VCaP (cell line): ENCODE results near the gene BAG5.

Experiments used
- H3K27ac ChIP-seq: fragments of 450-650 bp; 2 replicates; pipeline ENCODE4 v1.5.1; 2017
- CTCF ChIP-seq: fragments of 450-650 bp; conservative IDR thresholded peaks from 2 replicates; pipeline ENCODE4 v1.5.1; 2017; ENCODE audit warnings: mild to moderate bottlenecking, moderate library complexity

BAG5 gene

GRCh38 chr14:103597623-103598377 lies 35.3 kb upstream of the BAG5 start:
- no peak overlapping the region for H3K27ac ChIP-seq
- TF ChIP-seq CTCF, result no peak

GRCh38 chr14:103594265-103594664 lies 31.8 kb upstream of the BAG5 start:
- no peak for TF ChIP-seq CTCF
- no peak overlapping the region for H3K27ac ChIP-seq

- no peak overlapping the region for H3K27ac ChIP-seq
- no peak for TF ChIP-seq CTCF
These were observed 31.1 kb upstream of the BAG5 start for GRCh38 chr14:103593577-103593976.

- TF ChIP-seq CTCF, result no peak
- no peak overlapping the region for H3K27ac ChIP-seq
These were observed 22.0 kb upstream of the BAG5 start for GRCh38 chr14:103584326-103584915.

GRCh38 chr14:103581954-103582703 lies 19.7 kb upstream of the BAG5 start:
- H3K27ac ChIP-seq, result no peak overlapping the region
- no peak for TF ChIP-seq CTCF

GRCh38 chr14:103581206-103581605 lies 18.7 kb upstream of the BAG5 start:
- no peak overlapping the region for H3K27ac ChIP-seq
- no peak for TF ChIP-seq CTCF

- no peak for TF ChIP-seq CTCF
- H3K27ac ChIP-seq, result peak overlapping the region; percentile 97
These were observed 16.1 kb upstream of the BAG5 start for GRCh38 chr14:103578401-103579075.
